HEK293 (cell line): ENCODE results near the gene CCBE1.

Source experiments
- BCL6B ChIP-seq: fragments of 450-650 bp; formaldehyde crosslinking; IDR thresholded peaks from 2 replicates; pipeline ENCODE4 v1.5.1; 2017; ENCODE audit warnings: missing biosample characterization, missing genetic modification characterization
- FEZF1 ChIP-seq: fragments of 450-650 bp; formaldehyde crosslinking; IDR thresholded peaks from 2 replicates; pipeline ENCODE4 v1.5.1; 2016; ENCODE audit warnings: missing biosample characterization, missing genetic modification characterization
- KLF10 ChIP-seq: fragments of 450-650 bp; IDR thresholded peaks from 2 replicates; pipeline ENCODE4 v1.5.1; 2018; ENCODE audit warnings: missing biosample characterization, mild to moderate bottlenecking, missing genetic modification characterization
- PRDM4 ChIP-seq: fragments of 450-650 bp; formaldehyde crosslinking; IDR thresholded peaks from 2 replicates; pipeline ENCODE4 v1.5.1; 2017; ENCODE audit warnings: missing biosample characterization, missing genetic modification characterization
- REPIN1 ChIP-seq: fragments of 450-650 bp; formaldehyde crosslinking; IDR thresholded peaks from 2 replicates; pipeline ENCODE4 v1.5.1; 2017; ENCODE audit warnings: missing biosample characterization, missing genetic modification characterization, low read depth
- YY1 ChIP-seq: fragments of 450-650 bp; formaldehyde crosslinking; IDR thresholded peaks from 2 replicates; pipeline ENCODE4 v1.5.1; 2018; ENCODE audit warnings: missing biosample characterization, missing genetic modification characterization
- ZBTB17 ChIP-seq: fragments of 450-650 bp; formaldehyde crosslinking; IDR thresholded peaks from 2 replicates; pipeline ENCODE4 v1.5.1; 2016; ENCODE audit warnings: missing biosample characterization, missing genetic modification characterization
- ZBTB20 ChIP-seq: fragments of 450-650 bp; formaldehyde crosslinking; IDR thresholded peaks from 2 replicates; pipeline ENCODE4 v1.5.1; 2016; ENCODE audit warnings: missing biosample characterization, missing genetic modification characterization
- ZBTB49 ChIP-seq: fragments of 450-650 bp; formaldehyde crosslinking; IDR thresholded peaks from 2 replicates; pipeline ENCODE4 v1.5.1; 2016; ENCODE audit warnings: missing biosample characterization, missing genetic modification characterization, low read depth
- ZNF175 ChIP-seq: fragments of 450-650 bp; formaldehyde crosslinking; IDR thresholded peaks from 2 replicates; pipeline ENCODE4 v1.5.1; 2016; ENCODE audit warnings: missing biosample characterization, missing genetic modification characterization
- ZNF184 ChIP-seq: fragments of 450-650 bp; IDR thresholded peaks from 2 replicates; pipeline ENCODE4 v1.5.1; 2018; ENCODE audit warnings: missing biosample characterization, mild to moderate bottlenecking, missing genetic modification characterization
- ZNF239 ChIP-seq: fragments of 450-650 bp; formaldehyde crosslinking; IDR thresholded peaks from 2 replicates; pipeline ENCODE4 v1.5.1; 2016; ENCODE audit warnings: missing biosample characterization, missing genetic modification characterization
- ZNF266 ChIP-seq: fragments of 450-650 bp; formaldehyde crosslinking; IDR thresholded peaks from 2 replicates; pipeline ENCODE4 v1.5.1; 2016; ENCODE audit warnings: missing biosample characterization, missing genetic modification characterization, low read depth
- ZNF366 ChIP-seq: fragments of 450-650 bp; formaldehyde crosslinking; conservative IDR thresholded peaks from 2 replicates; pipeline ENCODE4 v1.5.1; 2016; ENCODE audit warnings: missing biosample characterization, missing genetic modification characterization
- ZNF391 ChIP-seq: fragments of 450-650 bp; formaldehyde crosslinking; IDR thresholded peaks from 2 replicates; pipeline ENCODE4 v1.5.1; 2016; ENCODE audit warnings: low read depth, missing biosample characterization, missing genetic modification characterization, borderline replicate concordance
- ZNF48 ChIP-seq: fragments of 450-650 bp; formaldehyde crosslinking; IDR thresholded peaks from 2 replicates; pipeline ENCODE4 v1.5.1; 2016; ENCODE audit warnings: missing biosample characterization, missing genetic modification characterization
- ZNF510 ChIP-seq: fragments of 450-650 bp; formaldehyde crosslinking; IDR thresholded peaks from 2 replicates; pipeline ENCODE4 v1.5.1; 2018; ENCODE audit warnings: mild to moderate bottlenecking, missing genetic modification characterization, missing biosample characterization; ENCODE audit not compliant: insufficient replicate concordance
- ZNF514 ChIP-seq: fragments of 450-650 bp; formaldehyde crosslinking; IDR thresholded peaks from 2 replicates; pipeline ENCODE4 v1.5.1; 2016; ENCODE audit warnings: missing biosample characterization, missing genetic modification characterization
- ZNF571 ChIP-seq: fragments of 450-650 bp; formaldehyde crosslinking; IDR thresholded peaks from 2 replicates; pipeline ENCODE4 v1.5.0; 2017; ENCODE audit warnings: missing biosample characterization, missing genetic modification characterization
- ZNF639 ChIP-seq: fragments of 450-650 bp; formaldehyde crosslinking; IDR thresholded peaks from 2 replicates; pipeline ENCODE4 v1.5.1; 2016; ENCODE audit warnings: missing biosample characterization, missing genetic modification characterization
- ZNF645 ChIP-seq: fragments of 450-650 bp; formaldehyde crosslinking; IDR thresholded peaks from 2 replicates; pipeline ENCODE4; 2016; ENCODE audit warnings: missing biosample characterization, missing genetic modification characterization
- ZNF670 ChIP-seq: fragments of 450-650 bp; formaldehyde crosslinking; IDR thresholded peaks from 2 replicates; pipeline ENCODE4 v1.5.1; 2016; ENCODE audit warnings: missing biosample characterization, missing genetic modification characterization, low read depth
- ZNF692 ChIP-seq: fragments of 450-650 bp; formaldehyde crosslinking; IDR thresholded peaks from 2 replicates; pipeline ENCODE4 v1.5.1; 2016; ENCODE audit warnings: missing biosample characterization, missing genetic modification characterization
- ZNF707 ChIP-seq: fragments of 450-650 bp; formaldehyde crosslinking; IDR thresholded peaks from 2 replicates; pipeline ENCODE4 v1.5.1; 2016; ENCODE audit warnings: missing biosample characterization, missing genetic modification characterization
- ZNF830 ChIP-seq: fragments of 450-650 bp; IDR thresholded peaks from 2 replicates; pipeline ENCODE4 v1.5.0; 2018; ENCODE audit warnings: missing biosample characterization, missing genetic modification characterization, low read depth, mild to moderate bottlenecking, moderate library complexity
- ZSCAN16 ChIP-seq: fragments of 450-650 bp; formaldehyde crosslinking; IDR thresholded peaks from 2 replicates; pipeline ENCODE4 v1.5.1; 2016; ENCODE audit warnings: missing biosample characterization, missing genetic modification characterization

CCBE1 gene

GRCh38 chr18:59502274-59503175 lies 194.7 kb downstream of the CCBE1 start (continued):
- TF ChIP-seq ZNF692 (tag by site-specific recombination) (peak; percentile 97), ZNF707 (tag by site-specific recombination) (no peak), YY1 (tag by site-specific recombination) (no peak), PRDM4 (tag by site-specific recombination) (no peak; the same call in none of the 2 replicates), ZNF48 (no peak), ZNF510 (no peak), ZNF391 (tag by site-specific recombination) (no peak; the same call in 1 of the 2 replicates), ZNF830 (tag by site-specific recombination) (no peak), ZNF175 (tag by site-specific recombination) (no peak), ZBTB17 (tag by site-specific recombination) (no peak), ZNF514 (tag by site-specific recombination) (no peak), ZSCAN16 (tag by site-specific recombination) (no peak), REPIN1 (no peak), ZNF670 (tag by site-specific recombination) (no peak), ZNF239 (tag by site-specific recombination) (peak; percentile 9; the same call in 1 of the 2 replicates), ZNF645 (no peak), BCL6B (tag by site-specific recombination) (no peak; the same call in 1 of the 2 replicates), KLF10 (tag by site-specific recombination) (peak; percentile 77), ZNF639 (tag by site-specific recombination) (no peak; the same call in 1 of the 2 replicates), ZBTB49 (tag by site-specific recombination) (no peak), FEZF1 (peak; percentile 99), ZNF571 (tag by site-specific recombination) (no peak), ZBTB20 (tag by site-specific recombination) (peak; percentile 60; the same call in 1 of the 2 replicates), ZNF366 (tag by site-specific recombination) (peak; percentile 94), ZNF184 (tag by site-specific recombination) (0 out of 2 replicates have a peak, but pooled peaks have one; percentile 44), ZNF266 (tag by site-specific recombination) (no peak)
